ENCODE measurements around the gene DZIP1.

GRCh38 chr13:95541308-95541707, 103.2 kb downstream of the DZIP1 start:
- TF ChIP-seq CTCF (IDR thresholded peaks at IDR 0.05): no peak
- no peak for TF ChIP-seq POLR2A (IDR thresholded peaks at IDR 0.05)
- no peak for TF ChIP-seq POLR2AphosphoS5 (IDR thresholded peaks at IDR 0.05)
- TF ChIP-seq EP300 (IDR thresholded peaks at IDR 0.05; ENCODE audit: low read depth): no peak

All from transverse colon (tissue), 4 donors.